HEK293 (cell line): ENCODE data around the gene PHTF1.

Experiments used
- GLIS2 ChIP-seq: fragments of 450-650 bp; formaldehyde crosslinking; IDR thresholded peaks from 2 replicates; pipeline ENCODE4 v1.5.1; 2016; ENCODE audit warnings: missing biosample characterization, missing genetic modification characterization
- KLF8 ChIP-seq: fragments of 450-650 bp; formaldehyde crosslinking; IDR thresholded peaks from 2 replicates; pipeline ENCODE4 v1.5.1; 2016; ENCODE audit warnings: missing biosample characterization, missing genetic modification characterization
- YY1 ChIP-seq: fragments of 450-650 bp; formaldehyde crosslinking; IDR thresholded peaks from 2 replicates; pipeline ENCODE4 v1.5.1; 2018; ENCODE audit warnings: missing biosample characterization, missing genetic modification characterization
- ZNF350 ChIP-seq: fragments of 450-650 bp; formaldehyde crosslinking; IDR thresholded peaks from 2 replicates; pipeline ENCODE4 v1.5.0; 2017; ENCODE audit warnings: missing biosample characterization, mild to moderate bottlenecking, missing genetic modification characterization
- ZNF514 ChIP-seq: fragments of 450-650 bp; formaldehyde crosslinking; IDR thresholded peaks from 2 replicates; pipeline ENCODE4 v1.5.1; 2016; ENCODE audit warnings: missing biosample characterization, missing genetic modification characterization
- TF ChIP-seq, protein P1 (sequence below): sonication (generic); formaldehyde crosslinking; IDR thresholded peaks from 2 replicates; pipeline ENCODE4 v1.8.1; 2022; ENCODE audit warnings: mild to moderate bottlenecking, moderate library complexity, missing genetic modification reagents

DNA sequence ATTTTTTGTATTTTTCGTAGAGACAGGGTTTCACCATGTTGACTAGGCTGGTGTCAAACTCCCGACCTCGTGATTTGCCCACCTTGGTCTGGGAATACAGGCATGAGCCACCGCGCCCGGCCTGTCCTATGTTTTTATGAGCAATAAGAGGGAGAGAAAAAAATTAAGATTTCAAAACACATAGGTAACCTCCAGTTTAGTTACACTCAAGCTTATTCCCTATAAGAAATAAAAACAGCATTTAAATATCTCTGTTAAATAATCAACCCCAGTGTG, 45.9 kb upstream of the PHTF1 start:
- TF ChIP-seq, protein P1, sequence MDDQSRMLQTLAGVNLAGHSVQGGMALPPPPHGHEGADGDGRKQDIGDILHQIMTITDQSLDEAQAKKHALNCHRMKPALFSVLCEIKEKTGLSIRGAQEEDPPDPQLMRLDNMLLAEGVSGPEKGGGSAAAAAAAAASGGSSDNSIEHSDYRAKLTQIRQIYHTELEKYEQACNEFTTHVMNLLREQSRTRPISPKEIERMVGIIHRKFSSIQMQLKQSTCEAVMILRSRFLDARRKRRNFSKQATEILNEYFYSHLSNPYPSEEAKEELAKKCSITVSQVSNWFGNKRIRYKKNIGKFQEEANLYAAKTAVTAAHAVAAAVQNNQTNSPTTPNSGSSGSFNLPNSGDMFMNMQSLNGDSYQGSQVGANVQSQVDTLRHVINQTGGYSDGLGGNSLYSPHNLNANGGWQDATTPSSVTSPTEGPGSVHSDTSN (CRISPR knock-in tag) = no peak
- no peak for TF ChIP-seq KLF8 (tag by site-specific recombination)
- no peak for TF ChIP-seq GLIS2 (tag by site-specific recombination)
- no peak for TF ChIP-seq ZNF350 (tag by site-specific recombination)
- no peak for TF ChIP-seq ZNF514 (tag by site-specific recombination)
- no peak for TF ChIP-seq YY1 (tag by site-specific recombination)
